HL-60 (cell line): ENCODE measurements around the gene PIWIL4.

Experiments used
- CTCF ChIP-seq: IDR thresholded peaks from one replicate; pipeline ENCODE4 v1.5.1; 2011; ENCODE audit warnings: low read length, control low read depth, inconsistent platforms; ENCODE audit not compliant: insufficient read depth
- REST ChIP-seq: IDR thresholded peaks from 2 replicates; pipeline ENCODE4 v1.6.1; 2012; ENCODE audit warnings: low read depth; ENCODE audit not compliant: insufficient replicate concordance

- TF ChIP-seq CTCF (no peak), REST (no peak)
These were observed 37.3 kb downstream of the PIWIL4 start for GRCh38 chr11:94604482-94604881.
